HG03139 (cell line): Measurements from ENCODE around the gene RIN3.
"Not testable (repeated sequence)": the region's sequence is repeated elsewhere in the genome, so short reads cannot be mapped to it uniquely, and the experiment has no call there.

Experiments used
- ATAC-seq: cut with Tn5 transposase; IDR thresholded peaks from one replicate; pipeline ENCODE4 v1.9.1; 2021; ENCODE audit not compliant: unreplicated experiment

Gene RIN3

DNA sequence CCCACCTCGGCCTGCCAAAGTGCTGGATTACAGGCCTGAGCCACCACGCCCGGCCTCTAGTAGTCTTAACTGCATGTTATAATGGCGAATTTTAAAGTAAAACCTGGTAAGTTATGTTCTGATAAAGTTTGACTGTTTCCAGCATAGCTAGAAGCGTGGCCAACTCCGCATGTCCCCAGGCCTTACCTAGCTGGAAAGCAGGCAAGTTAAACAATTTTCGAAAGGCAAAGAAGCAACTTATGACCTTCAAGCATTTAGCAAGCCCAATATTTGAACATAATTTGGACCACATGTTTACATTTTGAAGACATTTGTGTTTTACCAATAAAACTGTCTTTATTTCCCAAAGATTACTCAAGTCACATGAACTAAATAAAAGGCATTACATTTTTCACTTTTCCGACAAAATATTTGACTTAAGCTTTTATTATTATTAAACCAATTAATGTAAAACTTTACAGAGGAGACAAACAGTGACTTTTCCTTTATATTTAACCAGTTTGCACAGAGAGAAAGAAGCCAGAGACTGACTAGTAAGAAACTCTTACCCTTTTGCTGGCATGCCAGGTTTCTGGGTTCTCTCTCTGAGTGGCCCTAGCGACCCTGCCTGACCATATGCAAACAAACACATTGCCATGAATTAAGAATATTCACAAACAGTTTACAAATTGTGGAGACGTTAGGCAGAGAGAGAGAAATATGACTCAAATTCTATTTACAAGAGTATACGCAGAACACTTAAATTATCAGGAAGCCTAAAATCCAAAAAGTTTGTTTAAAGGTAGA, 106.3 kb downstream of the RIN3 start:
- no peak for ATAC-seq

GRCh38 chr14:92622311-92622710, 108.7 kb downstream of the RIN3 start:
- no peak for ATAC-seq

- ATAC-seq = no peak
These were observed 111.2 kb downstream of the RIN3 start for GRCh38 chr14:92624764-92625163.

DNA sequence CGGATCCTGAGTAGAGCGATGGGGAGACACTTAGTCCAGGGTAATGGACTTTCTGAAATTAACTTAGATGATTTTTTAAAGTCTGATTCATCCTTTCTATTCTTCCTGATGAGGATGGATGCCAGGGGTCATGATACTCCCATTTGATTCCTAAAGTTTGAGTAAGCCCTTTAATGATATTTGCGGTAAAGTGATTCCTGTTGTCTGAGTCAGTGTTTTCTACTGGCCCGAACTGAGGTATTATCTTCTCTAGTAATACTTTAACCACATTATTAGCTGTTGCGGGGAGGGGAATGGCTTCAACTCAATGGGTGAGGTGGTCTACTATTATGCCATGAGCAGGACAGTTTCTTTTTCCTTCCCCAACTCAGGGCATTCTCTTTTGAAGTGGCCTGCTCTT, 111.6 kb downstream of the RIN3 start:
- no peak for ATAC-seq

DNA sequence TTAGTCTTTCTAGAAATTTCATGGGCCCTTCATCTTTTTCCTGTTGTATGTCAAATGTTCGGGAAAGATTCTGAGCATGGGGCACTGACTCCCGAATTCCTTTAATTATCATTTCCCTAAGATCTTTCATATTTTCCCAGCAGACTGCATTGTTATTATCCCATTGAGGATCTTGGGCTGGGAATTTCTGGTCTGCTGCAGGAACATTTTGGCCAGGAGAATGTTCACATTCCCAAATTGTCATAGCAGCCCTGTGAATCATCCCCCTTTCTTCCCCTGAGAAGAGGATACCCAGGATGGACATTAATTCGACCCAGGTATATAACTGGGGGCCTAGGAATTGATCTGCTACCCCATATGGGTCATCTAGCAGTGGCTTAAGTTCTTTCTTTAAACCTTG, 112.5 kb downstream of the RIN3 start:
- no peak for ATAC-seq

- ATAC-seq = no peak
These were observed 114.2 kb downstream of the RIN3 start for GRCh38 chr14:92627707-92628215.

GRCh38 chr14:92628636-92629035, 115.1 kb downstream of the RIN3 start:
- ATAC-seq = no peak

GRCh38 chr14:92630367-92630766, 116.8 kb downstream of the RIN3 start:
- ATAC-seq = no peak

DNA sequence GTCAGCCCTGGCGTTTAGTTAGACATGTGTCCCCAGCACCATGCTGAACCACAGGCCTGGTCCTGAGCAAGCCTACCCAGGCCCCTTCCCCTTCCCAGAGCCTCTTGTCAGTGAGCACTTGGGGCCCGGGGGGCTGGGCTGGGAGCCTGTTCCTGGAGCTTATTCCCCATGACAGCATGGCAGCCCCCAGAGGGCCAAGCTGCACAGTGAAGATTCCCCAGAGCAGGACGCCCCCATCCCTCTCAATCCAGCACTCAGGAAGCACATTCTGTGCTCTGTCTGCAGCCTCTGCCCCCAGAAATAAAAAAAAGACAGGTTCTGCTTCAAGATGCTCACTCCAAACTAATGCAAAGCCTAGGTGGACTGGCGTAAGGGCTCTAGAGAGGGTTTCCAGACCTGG, 117.5 kb downstream of the RIN3 start:
- ATAC-seq = no peak

DNA sequence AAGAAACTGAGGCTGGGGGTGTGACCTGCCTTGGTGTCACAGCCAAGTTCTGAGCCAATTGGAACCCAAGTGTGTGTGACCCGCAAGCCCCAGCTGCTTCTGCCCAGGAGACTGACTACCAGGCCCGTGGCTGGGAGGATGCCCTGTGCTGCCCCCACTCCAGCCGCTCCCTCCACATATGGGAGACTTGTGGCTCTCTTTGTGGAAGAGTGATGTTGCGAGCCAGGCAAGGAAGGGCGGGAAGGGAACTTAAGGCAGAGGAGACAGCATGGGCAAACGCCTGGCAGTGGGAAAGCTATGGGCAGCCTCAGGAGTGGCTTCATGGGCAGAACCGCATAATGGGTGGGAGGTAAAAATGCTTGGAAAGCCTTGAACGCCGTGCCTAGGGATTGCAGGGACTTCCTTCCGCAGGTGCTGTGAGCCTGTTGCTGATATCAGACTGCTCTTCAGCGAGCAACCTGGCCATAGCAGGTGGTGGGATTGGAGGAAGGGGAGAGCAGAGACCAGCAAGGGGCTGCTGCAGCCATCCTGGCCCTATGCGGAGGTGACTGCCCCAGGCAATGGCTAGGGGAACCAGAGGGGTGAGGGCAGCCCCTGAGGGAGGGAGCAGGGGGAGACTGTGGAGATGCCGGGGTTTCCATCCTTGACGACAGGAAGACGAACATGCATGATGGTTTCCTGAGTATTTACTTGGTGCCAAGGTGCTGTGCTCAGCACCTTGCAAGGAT, 119.1 kb downstream of the RIN3 start:
- ATAC-seq = no peak

DNA sequence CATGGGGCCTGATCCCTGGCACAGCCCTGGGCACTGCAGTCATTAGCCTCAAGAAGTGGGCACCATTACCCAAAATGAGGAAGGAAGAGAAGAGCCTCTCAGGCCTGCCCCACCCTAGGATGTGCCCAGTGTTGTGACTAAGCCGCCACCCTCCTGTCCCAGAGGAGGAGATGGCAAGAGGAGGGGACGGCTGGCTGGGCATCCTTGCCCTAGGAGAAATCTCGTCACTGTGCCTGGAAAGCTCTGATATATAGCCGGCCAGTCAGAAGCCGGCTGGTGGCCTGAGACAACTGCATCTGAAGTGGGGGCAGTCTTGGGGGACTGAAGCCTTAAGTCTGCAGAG, 119.7 kb downstream of the RIN3 start:
- no peak for ATAC-seq

- no peak for ATAC-seq
These were observed 120.1 kb downstream of the RIN3 start for GRCh38 chr14:92633724-92634123.

DNA sequence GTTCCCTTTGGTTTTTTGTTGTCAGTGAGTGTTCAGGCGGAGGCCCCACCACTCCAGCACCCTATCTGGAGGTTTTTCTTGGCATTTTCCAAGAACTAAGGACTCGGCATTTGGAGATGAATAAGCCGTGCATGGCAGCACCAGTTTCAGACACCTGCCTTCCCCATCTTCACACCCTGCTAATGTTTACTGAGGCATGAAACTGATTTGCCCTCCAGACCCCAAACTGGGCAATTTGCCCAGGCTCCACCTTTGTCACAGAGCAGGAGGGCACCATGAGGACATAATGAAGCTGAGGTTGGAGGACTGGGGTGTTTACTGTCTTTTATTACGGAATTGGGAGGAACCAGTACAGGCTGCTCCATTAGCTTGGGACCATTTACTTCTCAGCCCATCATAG, 121.5 kb downstream of the RIN3 start:
- no peak for ATAC-seq

- ATAC-seq = no peak
These were observed 122.3 kb downstream of the RIN3 start for GRCh38 chr14:92635896-92636295.

DNA sequence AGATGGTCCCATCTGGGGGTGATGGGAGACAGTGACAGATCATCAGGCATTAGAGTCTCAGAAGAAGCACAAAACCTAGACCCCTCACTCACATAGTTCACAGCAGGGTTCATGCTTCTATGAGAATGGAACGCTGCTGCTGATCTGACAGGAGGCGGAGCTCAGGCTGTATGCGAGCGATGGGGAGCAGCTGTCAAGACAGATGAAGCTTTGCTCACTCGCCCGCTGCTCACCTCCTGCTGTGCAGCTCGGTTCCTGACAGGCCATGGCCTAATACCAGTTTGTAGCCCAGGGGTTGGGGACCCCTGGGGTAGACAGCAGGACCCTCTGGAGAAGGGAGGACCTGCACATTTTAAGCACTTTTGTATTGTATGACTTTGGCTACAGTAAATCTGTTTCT, 123.6 kb downstream of the RIN3 start:
- ATAC-seq = no peak

DNA sequence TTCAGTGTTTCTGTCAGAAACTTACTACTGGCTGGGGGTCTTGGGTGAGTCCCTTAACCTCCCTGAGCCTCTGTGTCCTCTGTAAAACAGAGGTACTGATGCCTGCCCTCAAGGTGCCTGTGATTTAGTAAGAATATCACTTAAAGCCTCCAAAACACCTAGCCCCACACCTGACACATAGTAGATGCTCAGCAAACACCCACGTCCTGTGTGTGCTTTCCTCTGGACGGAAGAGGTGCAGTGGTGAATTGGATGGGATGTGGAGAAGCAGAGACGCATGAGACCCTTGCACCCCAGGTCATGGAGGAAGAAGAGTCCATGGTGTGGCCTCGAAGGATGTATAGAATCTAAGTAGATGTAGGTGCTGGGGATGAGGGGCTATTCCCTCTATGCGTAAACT, 124.3 kb downstream of the RIN3 start:
- no peak for ATAC-seq

DNA sequence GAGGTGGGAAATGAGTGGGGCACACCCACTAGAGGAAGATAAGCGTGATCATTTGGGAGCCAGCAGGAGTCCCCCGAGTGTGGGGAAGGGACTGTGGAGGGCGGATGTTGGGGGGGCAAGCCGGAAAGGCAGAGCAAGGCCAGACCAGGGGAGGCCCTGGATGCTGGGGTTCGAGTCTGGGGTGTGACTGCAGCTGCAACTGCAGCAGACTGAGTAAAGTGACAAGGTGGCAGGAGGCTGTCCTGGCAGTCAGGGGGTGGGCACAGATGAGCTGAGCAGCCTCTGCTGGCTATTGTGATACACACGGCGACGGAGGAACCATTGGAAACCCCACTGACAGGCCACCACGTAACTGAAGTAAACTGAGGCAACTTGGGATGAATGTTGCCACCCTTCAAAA, 124.7 kb downstream of the RIN3 start:
- ATAC-seq = no peak

GRCh38 chr14:92638904-92639303, 125.3 kb downstream of the RIN3 start:
- ATAC-seq = no peak

- ATAC-seq = not testable (repeated sequence)
These were observed 126.0 kb downstream of the RIN3 start for GRCh38 chr14:92639472-92640117.

GRCh38 chr14:92641306-92641705, 127.7 kb downstream of the RIN3 start:
- ATAC-seq = no peak

DNA sequence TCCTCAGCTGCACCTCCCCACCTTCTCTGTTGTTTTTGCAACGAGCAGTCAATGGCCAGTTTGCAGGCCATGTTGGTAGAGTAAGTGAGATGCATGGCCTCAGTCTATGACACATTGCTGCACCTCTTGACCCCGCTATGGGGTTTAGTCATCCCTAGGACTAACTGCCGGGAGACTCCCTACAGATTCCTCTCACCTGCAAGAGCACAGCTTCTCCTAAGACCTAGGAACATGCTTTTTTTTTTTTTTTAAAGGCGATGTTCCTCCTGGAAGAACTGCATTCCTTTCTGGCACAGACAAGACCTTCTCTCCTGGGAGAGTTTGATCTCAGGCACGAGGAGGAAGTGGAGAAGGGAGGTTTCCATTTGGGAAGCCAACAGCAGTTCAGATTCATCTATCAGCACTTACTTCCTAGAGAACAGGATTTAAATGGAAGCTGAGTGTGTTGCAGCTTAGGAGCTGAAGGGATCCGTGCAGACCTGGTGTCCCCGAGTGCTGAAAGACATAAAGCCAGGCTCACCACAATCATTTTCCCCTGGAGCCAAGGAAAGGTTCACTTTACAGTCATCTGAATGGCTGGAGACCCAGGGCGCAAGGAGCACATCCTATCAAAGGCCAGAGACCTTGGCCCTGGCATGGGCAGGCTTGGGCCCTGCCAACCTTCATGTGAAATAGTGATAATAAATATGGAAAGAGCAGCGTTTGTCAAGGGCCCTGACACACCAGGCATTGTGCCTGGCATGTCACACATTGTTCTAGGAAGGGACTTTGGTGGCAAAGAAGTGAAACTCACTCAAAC, 130.8 kb downstream of the RIN3 start:
- no peak for ATAC-seq
